Measurements from ENCODE around the gene UBAP2.

UBAP2 gene

DNA sequence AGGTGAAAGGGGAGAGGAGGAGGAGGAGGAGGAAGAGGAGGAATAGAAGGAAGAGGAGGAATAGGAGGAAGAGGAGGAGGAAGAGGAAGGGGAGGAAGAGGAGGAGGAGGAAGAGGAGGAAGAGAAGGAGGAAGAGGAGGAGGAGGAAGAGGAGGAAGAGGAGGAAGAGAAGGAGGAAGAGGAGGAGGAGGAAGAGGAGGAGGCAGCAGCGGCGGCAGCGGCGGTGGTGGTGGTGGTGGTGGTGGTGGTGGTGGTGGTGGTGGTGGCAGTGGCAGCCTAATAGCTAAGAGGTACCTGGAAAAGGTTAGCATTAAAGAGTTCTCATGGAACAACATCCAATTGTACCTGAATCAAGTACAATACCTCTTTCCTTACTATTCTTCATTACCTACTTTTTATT, 32.5 kb downstream of the UBAP2 start:
- no peak for DNase-seq (ENCODE audit: low read depth)
- no peak overlapping the region for H3K4me3 ChIP-seq (ENCODE audit: low read depth, low read length)
- TF ChIP-seq, protein P1, sequence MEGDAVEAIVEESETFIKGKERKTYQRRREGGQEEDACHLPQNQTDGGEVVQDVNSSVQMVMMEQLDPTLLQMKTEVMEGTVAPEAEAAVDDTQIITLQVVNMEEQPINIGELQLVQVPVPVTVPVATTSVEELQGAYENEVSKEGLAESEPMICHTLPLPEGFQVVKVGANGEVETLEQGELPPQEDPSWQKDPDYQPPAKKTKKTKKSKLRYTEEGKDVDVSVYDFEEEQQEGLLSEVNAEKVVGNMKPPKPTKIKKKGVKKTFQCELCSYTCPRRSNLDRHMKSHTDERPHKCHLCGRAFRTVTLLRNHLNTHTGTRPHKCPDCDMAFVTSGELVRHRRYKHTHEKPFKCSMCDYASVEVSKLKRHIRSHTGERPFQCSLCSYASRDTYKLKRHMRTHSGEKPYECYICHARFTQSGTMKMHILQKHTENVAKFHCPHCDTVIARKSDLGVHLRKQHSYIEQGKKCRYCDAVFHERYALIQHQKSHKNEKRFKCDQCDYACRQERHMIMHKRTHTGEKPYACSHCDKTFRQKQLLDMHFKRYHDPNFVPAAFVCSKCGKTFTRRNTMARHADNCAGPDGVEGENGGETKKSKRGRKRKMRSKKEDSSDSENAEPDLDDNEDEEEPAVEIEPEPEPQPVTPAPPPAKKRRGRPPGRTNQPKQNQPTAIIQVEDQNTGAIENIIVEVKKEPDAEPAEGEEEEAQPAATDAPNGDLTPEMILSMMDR (IDR thresholded peaks at IDR 0.05; ENCODE audit: insufficient read depth, low read depth, low read length, missing control alignments): no peak

DNA sequence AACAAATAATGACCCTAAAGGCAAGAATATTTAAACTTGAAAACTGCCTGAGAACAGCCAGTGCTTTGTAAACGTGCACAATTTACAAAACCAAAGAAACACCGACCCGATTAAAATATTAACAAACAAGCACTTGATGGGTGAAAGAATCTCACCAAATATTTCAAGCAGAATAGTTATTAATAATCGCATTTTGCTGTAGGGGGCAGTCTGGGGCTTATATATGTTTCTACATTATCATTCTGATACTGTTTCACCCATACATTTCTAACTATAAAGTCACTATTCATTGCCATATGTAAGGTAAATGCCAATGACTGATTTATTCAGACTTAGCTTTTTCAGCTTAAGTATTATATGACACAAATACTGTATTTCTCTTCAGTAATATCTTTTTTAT, 37.7 kb downstream of the UBAP2 start:
- DNase-seq (ENCODE audit: low read depth): peak; percentile 20
- H3K4me3 ChIP-seq (ENCODE audit: low read depth, low read length): no peak overlapping the region
- TF ChIP-seq, protein P1 (IDR thresholded peaks at IDR 0.05; ENCODE audit: insufficient read depth, low read depth, low read length, missing control alignments): peak; percentile 18

DNA sequence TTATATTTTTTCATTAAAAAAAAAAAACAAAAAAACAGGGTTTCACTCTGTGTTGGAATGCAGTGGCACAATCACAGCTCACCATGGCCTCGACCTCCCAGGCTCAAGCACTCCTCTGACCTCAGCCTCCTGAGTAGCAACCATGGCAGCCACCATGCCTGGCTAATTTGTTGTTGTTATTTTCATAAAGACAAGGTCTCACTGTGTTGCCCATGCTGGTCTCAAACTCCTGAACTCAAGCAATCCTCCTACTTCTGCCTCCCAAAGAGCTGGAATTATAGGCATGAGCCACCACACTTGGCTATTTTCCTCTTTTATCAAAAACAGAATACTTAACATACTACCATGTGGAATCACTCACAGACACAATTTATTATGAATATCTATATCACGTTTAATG, 46.7 kb downstream of the UBAP2 start:
- no peak overlapping the region for H3K4me3 ChIP-seq (ENCODE audit: low read depth, low read length)
- TF ChIP-seq, protein P1 (IDR thresholded peaks at IDR 0.05; ENCODE audit: insufficient read depth, low read depth, low read length, missing control alignments): no peak
- no peak for DNase-seq (ENCODE audit: low read depth)

DNA sequence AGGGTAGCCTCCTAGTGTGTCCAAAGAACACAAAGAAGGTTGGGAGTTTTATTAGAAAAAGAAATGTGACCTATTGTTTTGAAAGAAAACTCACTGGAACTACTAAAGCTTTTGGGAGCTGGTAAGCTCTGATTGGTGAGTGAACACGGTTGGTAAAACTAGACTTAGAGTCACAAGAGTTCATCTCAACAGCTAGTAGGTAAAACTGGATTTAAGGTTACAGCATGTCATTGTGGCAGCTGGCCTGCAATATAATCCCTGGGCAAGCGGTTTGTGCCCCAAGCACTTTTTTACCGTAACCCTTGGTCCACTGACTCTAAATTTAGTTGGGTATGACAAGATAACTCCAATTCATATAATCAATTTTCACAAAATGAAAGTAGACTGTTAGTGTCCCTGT, 47.4 kb downstream of the UBAP2 start:
- no peak overlapping the region for H3K4me3 ChIP-seq (ENCODE audit: low read depth, low read length)
- TF ChIP-seq, protein P1 (IDR thresholded peaks at IDR 0.05; ENCODE audit: insufficient read depth, low read depth, low read length, missing control alignments): no peak
- DNase-seq (ENCODE audit: low read depth): no peak

DNA sequence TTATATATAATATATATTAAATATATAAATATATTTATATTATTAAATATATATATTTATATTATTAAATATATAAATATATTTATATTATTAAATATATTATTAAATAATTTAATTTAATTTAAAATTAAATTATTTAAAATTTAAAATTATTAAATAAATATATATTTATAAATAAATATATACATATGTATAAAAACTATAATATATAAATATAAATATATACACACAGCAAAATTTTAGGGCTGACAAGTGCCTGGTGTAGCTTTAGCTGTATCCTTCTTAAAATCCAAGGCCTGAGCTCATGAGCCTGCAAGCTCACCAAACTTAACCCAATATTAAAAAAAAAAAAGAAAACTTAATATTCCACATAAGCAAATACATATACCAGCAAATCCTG, 53.2 kb downstream of the UBAP2 start:
- no peak for DNase-seq (ENCODE audit: low read depth)
- TF ChIP-seq, protein P1 (IDR thresholded peaks at IDR 0.05; ENCODE audit: insufficient read depth, low read depth, low read length, missing control alignments): no peak
- no peak overlapping the region for H3K4me3 ChIP-seq (ENCODE audit: low read depth, low read length)

DNA sequence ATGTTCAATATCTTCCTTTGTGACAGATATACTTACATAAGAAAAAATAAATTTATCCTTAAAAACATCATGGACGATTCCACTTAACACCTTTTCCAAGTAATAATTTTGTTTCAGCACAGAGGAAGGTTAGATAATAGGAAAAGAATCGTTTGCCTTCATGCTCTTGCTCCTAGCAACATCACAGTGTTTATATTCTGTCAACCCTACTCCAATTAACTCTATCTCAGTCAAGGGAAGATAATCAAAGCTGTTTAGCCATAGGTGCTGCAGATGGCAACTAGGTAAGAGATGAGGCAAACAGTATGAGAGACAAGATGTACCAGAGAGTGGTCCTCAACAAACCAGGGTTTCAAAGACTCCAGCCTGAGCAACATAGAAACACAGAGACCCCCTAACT, 55.6 kb downstream of the UBAP2 start:
- DNase-seq (ENCODE audit: low read depth): no peak
- TF ChIP-seq, protein P1 (IDR thresholded peaks at IDR 0.05; ENCODE audit: insufficient read depth, low read depth, low read length, missing control alignments): no peak
- no peak overlapping the region for H3K4me3 ChIP-seq (ENCODE audit: low read depth, low read length)

DNA sequence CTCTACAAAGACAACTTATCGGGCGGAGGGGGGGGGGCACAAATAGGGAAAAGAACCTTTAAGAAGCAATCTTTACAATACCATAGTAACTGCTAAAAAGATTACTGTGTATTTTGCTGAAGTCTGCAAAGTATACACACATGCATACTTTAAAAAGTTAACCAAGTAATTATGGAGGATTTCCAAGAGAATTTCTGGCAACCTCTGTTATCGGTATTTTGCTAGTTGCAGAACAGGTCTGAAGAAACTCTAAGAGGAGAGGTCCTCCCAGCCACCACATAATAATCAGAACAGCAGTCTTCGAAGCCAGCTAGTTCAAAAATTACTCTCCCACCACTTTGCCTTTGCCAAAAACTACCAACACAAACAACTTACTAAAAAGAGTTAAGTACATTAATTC, 56.1 kb downstream of the UBAP2 start:
- H3K4me3 ChIP-seq (ENCODE audit: low read depth, low read length): no peak overlapping the region

More for the DNA sequence above, 56.1 kb downstream of the UBAP2 start:
- no peak for DNase-seq (ENCODE audit: low read depth)
- TF ChIP-seq, protein P1 (IDR thresholded peaks at IDR 0.05; ENCODE audit: insufficient read depth, low read depth, low read length, missing control alignments): no peak
